Stimulated activated CD4-positive, alpha-beta T cell treated with anti-CD3 and anti-CD28 coated beads, Interleukin-12 subunit alpha, Interleukin-12 subunit beta, amount 100 ng/mL, for 4 hours (primary cell): ENCODE measurements around the gene PRR14.
A peak's percentile ranks its signal among the peaks of the same experiment; 100 is the strongest.
"Not testable (repeated sequence)": the region's sequence is repeated elsewhere in the genome, so short reads cannot be mapped to it uniquely, and the experiment has no call there.

Experiments used
- DNase-seq: peaks from one replicate; pipeline ENCODE4 v3.0.0-alpha.2; 2020

Gene PRR14

DNA sequence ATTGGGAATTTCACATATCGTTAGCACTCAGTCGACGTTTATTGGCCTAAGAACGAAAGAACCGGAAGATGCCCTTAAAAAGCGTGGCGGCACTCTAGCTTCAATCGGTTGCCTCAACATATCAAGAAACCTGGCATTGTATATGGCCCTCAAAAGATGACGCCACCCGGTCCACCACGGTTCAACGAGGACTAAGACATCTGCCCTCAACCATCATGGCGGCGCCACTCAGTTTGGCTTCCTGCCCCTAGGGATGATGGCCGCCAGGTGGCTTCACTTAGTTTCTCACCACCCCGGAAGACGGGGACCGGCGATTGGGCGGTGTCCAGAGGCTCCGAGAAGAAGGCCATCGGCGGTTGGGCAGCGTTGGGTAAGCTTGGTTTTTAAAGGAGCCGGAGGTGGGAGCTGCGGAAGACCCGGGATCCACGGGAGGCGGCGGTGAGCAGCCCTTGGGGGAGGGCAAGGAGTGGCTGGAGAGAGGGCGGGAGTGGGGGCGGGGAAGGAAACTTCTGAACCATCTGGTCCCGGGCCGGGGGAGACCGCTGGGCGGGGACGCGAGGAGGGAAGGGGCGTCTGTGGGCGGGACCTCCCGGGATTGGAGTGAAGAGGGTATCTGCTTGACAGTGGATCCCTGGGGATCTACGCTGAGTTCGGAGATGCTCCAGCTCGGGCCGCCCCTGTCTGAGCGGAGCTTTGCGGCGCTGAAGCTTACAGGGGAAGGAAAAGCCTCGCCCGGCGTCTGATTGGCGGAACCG is at the start of gene PRR14:
Gene PRR14, plus strand, starts transcription at position 592 of the 755 bp plus-strand sequence. CDS start 686 bp downstream, outside the sequence.
- DNase-seq, result peak; percentile 95

DNA sequence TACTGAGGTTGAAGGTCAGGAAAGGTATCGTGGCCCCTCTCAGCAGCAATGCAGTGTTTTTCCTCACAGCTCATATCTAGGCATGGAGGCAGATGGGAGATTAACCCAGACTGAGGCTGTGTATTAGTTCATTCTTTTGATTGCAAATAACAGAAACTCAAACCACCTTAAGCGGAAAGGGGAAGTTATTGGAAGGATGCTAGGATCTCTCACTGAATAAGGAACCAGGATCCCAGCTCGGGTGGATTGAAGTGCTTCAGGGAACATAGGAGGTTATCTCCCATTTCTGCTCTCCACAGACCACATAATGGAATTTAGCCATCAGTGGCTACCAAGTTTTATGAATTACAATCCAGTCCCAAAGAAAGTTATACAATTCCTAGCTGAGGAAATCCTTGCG is 48.8 kb upstream of the PRR14 start:
- DNase-seq, result no peak

DNA sequence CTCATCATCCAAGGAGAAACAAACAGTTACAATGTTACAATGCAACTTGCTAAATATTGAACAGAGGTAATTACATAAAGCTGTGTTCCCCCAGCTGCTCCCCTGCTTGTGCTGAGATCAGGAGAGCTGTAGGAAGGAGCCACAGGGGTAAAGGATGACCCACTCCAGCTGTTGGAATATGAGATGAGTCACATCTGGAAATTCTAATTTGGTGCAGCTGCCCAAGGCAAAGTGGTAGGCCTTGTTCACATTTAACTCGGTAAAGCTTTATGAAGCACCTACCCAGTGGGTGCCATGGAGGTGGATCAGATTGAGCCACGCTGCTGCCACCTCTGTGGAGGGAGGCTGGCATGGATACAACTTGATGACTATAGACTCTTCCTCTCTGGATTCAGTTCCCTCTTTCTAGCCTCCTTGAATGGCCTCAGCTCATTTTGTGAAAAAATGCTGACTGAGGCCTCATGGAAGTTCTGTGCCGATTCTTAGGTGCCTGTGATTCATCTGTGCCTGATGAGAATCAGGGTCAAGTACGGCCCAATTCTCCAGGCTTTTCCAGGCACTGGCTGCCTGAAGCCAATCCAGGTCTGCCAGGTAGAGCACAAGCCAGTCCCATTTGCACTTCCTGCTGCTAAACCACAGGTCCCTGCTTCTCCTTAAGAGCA is 48.0 kb upstream of the PRR14 start:
- DNase-seq, result no peak

DNA sequence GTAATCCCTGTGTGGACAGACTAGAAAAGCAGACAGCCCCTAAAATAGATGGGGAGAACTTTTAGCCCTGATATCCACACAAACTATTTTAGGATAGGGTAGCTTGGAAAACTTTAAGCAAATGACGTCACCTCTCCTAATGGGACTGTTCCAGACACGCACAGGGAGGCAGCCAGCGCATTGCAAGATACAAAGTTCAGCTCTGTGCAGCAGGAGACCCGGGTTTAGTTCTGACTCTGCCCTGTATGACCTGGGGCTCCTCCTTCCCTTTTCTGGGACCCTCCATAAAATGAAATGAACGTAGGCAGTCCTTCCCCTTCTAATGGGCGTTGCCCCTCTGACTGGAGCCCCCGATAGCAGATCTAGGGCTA is 46.8 kb upstream of the PRR14 start:
- DNase-seq, result no peak

DNA sequence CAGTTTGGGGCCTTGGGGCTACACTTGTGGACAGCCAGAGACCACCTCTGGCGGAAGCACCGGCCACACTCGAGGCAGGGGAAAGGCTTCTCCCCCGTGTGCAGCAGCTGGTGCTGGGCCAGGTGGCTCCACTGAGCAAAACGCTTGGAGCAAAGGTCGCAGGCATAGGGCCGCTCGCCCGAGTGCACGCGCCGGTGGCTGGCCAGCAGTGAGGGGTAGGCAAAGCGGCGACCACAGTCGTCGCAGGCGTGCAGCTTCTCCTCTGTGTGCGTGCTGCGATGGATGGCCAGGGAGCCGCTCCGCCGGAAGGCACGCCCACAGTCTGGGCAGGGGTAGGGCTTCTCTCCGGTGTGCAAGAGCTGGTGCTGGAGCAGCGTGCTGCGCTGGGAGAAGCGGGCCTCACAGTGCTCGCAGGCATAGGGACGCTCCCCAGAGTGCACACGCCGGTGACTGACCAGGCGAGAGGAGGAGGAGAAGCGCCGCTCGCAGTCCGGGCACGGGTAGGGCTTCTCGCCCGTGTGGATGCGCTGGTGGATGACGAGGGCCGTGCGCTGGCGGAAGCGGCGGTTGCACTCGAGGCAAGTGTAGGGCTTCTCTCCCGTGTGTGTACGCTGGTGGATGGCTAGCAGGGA is 46.3 kb upstream of the PRR14 start:
- DNase-seq, result no peak

DNA sequence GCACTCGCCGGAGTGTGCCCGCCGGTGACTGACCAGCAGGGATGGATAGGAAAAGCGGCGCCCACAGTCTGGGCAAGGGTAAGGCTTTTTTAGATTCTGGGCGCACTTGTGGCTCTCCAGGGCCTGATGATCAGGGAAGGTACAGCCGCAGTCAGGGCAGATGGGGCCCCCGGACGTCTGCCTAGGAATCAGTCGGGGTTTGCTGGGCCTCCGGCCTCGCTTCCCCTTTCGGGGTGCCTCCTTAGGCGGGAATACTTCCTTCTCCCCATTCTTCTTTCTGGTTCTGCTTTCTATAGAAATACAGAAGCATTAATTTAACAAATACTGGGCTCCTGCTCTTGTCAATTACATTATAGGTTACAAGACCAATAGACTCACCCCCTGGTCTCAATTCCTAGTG is 45.6 kb upstream of the PRR14 start:
- no peak for DNase-seq

DNA sequence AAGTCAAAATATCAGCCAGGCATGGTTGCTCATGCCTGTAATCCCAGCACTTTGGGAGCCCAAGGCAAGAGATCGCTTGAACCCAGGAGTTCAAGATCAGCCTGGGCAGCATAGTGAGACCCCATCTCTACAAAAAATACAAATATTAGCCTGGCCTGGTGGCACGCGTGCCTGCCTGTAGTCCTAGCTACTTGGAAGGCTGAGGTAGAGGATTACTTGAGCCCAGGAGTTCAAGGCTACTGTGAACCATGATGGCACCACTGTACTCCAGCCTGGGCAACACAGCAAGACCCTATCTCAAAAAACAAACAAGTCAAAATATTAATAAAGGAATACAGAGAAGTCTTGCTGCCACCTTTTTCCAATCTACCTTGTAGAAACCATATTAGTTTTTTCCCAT is 44.8 kb upstream of the PRR14 start:
- no peak for DNase-seq

DNA sequence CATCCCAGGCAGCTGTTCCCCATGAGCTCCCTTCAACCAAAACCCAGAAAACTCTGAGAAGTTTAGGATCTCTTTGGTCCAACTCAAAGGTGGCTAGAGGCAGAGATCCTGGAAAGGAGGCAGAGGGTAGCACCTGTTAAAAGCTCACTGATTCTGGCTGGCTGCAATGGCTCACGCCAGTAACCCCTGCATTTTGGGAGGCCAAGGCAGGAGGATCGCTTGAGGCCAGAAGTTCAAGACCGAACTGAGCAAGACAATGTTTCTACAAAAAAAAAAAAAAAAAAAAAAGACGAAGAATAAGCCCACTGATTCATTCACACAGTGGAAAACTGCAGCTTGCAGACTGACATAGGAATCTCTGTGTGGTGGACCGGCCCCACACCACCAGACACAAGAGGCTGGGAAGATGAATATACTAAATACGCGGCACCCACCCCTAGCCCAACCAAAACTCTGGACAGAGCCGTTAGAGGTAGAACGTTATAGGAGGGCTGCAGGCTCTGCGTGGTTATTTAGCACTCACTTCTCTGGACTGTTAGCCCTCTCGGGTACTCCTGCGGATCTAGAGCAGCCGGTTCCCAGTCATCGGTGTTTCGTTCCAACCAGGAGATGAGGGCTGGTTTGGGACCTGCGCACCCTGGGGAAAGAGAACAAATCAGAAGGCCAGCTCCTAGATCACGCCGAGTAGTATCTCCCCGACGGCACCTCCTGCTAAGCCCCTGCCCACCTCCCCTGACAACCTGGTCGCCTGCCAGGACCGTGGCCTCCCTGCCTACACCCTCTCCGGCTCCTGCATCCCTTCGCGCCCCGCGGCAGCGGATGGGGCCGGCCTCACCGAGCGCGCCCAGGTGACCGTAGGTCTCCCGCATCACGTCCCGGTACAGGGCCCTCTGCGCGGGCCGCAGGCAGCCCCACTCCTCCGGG is 41.5 kb upstream of the PRR14 start:
- DNase-seq, result peak; percentile 50

DNA sequence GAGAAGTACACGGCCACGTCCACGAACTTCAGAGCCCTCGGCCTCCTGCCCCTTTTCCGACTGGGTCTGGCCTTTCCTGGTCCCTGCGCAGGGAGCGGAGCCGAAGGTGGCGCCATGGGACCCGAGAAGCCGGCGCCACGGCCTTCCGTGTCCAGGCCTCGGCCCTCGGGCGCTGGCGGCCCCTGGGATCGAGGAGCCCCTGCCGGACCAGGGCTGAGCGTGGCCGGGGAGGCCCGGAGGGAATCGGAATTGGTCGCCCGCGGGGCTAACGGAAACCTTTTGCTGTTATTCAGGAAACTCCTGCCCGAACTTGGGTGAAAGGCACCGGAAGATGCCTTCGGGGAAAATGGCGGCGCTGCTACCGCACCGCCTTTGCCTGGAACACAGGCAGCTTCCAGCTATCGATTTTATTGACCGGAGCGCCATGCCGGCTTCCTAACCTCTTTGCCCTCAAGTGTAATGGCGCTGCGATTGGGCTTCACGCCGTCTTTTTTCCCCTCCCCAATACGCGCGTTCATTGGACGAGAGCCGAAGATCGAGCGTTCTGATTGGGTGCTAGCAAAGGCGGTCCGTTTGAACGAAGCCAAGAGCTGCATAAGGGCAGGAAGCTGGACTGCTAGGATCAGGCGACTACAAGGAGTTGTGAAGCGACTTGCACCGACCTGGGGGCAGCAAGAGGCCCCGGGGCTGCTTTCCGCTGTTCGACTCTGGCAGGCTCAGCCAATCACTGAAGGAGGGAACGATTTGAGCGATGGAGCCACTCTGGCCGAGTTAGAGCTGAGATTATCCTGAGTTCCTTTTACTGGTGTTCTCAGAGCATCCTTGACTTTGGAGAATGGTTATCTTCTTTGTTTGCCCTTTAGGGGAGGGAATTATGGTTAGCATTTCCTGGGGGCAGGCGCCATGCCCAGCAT is 40.6 kb upstream of the PRR14 start, which contains the start of gene ZNF689:
Gene ZNF689, minus strand, starts transcription at position 464 of the 914 bp plus-strand sequence. Its CDS starts 348 bp downstream, at position 116.
- peak; percentile 88 for DNase-seq

DNA sequence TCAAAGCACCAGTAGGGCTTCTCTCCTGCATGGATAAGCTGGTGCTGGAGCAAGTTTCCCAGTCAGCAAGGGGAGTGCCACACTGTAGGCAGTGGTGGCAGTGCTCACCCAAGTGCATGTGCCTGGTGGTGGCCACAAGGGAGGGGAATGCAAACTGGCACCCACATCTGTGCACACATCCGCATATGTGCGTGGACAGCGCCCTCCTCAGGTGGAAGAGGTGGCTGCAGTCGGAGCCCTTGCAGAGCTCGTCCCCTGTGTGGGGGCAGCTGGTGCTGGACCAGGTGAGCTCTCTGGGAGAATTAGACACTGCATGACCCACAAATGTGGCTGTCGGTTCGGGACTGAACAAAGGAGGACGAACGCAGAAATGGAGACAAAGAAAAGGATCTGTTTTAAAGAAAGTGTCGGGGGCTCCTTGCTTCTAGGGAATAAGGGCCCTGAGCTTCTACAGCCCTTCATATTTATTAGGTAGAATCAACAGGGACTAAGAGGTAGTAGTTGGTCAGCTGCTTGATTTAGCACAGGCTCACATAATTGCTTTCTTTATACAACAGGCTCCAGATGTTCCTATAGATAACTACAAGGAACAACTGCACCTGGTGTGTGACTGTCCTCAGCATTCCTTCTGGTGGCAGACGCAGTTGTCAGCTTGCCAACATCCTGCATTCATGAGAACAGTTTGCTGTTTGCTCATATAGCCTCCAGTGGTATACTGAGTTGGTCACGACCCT is 35.2 kb upstream of the PRR14 start:
- peak; percentile 60 for DNase-seq

DNA sequence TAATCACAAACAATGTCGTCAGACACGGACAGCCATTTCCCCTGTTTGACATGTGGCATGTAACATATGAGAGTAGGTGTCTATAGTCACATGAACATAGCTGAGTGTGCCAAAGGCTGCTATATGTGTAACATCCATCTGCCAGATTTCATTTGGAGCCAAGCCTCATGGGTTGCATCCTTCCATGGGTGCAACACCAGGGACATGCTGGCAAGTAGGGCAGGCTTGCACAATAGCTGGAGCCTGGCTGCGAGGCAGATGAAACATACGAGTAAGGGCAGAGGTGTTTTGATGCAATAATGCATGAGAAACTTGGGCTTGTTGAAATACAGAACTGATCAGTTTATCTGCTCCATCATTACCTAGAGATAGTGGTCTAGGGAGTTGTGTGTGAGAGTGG is 31.6 kb upstream of the PRR14 start:
- DNase-seq, result no peak

DNA sequence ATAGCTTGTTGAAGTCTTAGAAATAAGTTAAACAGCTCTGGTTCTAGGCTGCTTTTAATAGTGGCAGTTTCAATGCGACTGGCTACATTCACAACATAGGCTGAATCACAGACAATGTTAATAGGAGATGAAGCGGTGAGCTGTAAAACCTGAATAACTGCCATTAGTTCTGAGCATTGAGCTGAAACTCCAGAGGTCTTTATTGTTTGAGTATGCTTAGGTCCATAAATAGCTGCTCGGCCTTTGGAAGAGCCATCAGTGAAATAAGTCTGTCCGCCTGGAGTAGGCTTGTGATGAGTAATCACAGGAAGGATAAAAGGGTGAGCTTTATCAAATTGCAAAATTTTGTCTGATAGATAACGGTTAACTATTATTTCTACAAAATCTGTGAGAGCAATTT is 31.1 kb upstream of the PRR14 start:
- no peak for DNase-seq

DNA sequence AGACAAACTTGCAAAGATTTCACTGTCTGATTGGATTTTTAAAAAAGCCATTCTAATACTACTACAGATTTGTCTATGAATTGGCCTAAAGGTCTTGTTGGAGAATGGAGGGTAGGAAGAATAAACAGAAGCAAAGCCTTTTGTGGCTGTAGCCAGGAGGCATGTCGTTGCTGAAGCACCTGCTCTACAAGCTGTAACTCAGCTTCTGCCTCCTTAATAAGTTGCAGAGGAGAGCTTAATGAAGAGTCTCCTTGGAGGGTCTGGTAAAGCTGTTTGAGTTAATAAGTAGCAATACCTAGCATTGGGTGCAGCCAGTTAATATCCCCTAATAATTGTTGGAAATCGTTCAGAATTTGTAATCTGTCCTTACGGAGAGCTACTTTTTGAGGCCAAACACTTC is 30.6 kb upstream of the PRR14 start:
- DNase-seq, result no peak

DNA sequence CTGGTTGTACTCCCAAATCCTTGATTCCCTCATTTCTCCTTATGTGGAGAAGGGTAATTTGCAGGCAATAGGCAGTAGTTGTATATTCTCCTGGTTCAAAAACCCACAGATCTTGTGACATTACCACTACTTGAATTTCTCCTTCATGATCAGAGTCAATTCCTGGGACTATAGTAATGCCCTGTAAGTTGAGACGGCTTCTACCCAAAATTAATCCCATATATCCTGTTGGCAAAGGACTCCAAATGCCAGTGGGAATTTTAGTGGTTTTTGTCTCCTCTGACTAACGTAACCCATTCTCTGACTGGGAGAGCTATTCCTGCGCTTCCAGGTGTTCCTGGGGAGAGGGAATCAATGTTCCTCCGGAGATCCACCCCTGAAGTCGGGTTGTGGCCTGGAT is 29.0 kb upstream of the PRR14 start:
- DNase-seq, result no peak

DNA sequence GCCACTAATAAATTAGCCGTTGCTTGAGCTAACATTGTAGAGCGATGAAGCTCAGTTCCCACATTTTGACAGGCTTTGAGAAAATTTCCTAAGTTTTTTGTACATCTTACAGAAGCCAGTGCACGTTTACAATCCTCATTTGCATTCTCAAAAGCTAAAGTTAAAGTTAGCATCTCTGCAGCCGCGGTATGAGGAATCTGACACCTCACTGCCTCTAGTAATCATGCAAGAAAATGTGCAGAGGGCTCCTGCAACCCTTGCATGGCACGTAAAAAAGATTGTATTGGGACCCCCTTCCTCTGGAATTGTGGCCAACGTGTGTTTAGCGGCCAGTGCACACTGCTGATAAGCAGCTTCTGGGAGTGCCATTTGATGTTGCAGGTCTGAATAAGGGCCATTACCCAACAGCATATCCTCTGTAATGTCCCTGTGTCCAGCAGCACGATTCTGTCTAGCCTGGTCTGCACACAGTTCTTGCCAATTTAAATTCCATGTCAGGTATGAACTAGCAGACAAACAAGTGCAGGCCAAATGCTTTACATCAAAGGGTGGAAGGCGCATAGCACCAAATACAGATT is 28.2 kb upstream of the PRR14 start:
- DNase-seq, result no peak

DNA sequence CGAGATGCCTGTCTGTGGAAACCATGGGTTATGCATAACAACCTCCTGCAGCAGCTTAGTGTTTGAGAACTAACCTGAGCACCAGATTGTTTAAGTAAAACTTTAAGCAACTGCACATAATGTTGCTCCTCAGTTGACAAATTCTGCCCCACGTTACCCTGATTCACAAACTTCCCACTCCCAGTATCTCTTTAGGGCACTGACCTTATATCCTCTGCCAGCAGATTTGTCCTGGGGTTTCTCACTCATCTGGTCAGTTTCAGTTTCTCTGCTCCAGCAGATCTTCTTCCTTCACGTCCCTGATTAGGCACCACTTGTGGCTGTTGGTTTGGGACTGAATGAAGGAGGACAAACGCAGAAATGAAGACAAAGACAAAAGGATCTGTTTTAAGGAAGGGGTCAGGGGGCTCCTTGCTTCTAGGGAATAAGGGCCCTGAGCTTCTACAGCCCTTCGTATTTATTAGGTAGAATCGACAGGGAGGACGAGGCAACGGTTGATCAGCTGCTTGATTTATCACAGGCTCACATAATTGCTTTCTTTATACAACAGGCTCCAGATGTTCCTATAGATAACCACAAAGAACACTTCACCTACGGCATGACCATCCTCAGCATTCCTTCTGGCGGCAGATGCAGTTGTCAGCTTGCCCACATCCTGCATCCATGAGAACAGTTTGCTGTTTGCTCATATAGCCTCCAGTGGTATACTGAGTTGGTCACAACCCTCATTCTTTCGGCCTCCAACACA is 27.1 kb upstream of the PRR14 start:
- no peak for DNase-seq

DNA sequence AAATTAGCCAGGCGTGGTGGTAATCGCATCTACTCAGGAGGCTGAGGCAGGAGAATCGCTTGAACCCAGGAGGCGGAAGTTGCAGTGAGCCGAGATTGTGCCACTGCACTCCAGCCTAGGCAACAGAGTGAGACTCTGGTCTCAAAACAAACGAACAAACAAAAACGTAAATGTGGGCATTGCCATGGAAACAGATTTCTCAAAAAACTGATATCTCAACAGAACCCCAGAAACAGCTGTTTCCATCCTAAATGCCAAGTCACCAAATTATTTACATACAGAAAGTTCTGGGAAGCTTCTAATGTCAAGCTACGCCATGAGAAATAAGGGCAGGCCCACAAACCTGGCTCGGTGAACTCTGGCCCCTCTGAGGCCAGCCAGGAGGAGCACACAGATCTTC is 24.5 kb upstream of the PRR14 start:
- DNase-seq, result no peak

DNA sequence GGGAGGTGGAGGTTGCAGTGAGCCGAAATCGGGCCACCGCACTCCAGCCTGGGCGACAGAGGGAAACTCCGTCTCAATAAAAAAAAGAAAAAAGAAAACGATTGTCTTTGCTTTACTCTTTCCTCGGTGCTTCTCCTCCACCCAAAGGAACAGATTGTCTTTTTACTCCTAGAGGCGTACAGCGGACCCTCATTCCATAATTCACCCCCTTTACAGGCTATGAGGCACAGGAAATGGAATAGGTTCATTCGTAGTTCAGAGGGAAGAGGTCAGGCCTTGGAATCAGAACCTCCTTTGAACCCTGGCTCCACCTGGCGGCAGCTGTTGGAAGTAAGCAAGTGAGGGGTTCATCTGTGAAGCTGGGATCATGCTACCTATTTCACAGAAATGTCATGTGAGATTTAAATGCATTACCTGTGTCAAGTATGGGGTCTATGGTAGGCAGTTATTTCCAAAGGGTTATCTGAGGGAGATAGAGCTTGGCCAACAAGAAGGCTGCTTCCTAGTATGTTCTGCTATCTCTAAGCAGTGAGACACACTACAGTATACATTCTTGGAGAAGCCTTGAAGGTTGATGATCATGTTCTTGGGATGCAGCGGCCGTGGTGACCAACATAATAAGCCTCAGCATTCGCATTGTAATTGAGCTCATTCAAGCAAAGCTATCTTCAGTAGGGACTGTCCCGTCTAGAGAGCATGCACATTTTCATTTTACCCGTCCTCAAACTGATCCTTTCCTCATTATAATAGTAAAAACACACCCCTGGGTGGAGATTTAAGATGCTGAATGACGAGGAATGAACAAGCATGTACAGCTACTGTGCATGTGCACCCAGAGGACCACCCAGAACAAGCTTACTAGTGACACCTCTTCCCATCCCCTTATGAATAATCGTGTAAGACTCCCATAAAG is 21.9 kb upstream of the PRR14 start:
- peak; percentile 94 for DNase-seq

DNA sequence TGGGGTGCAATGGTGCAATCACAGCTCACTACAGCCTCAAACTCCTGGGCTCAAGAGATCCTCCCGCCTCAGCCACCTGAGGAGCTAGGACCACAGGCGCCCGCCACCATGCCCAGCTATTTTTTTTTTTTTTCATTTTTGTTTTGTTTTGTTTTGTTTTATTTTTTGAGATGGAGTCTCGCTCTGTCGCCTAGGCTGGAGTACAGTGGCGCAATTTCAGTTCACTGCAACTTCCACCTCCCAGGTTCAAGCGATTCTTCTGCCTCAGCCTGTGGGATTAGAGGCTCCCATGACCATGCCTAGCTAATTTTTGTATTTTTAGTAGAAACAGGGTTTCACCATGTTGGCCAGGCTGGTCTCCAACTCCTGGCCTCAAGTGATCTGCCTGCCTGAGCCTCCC is 18.3 kb upstream of the PRR14 start:
- DNase-seq, result not testable (repeated sequence)
